K562 (cell line): Measurements from ENCODE around the gene NFIC. TPM values are rescaled to one million over a fixed set of nuclear protein-coding genes. Genes with fewer than 3 reads are reported as not detected.

Experiments used
- ARID2 ChIP-seq: fragments of 450-650 bp; IDR thresholded peaks from 2 replicates; pipeline ENCODE4 v1.6.1; 2017; ENCODE audit warnings: antibody characterized with exemption, mild to moderate bottlenecking
- BRF2 ChIP-seq: IDR thresholded peaks from 3 replicates; pipeline ENCODE4 v1.6.1; 2011; ENCODE audit warnings: borderline replicate concordance, mild to moderate bottlenecking; ENCODE audit not compliant: insufficient read length, insufficient read depth
- CBFB ChIP-seq: sonication (generic); formaldehyde crosslinking; IDR thresholded peaks from 2 replicates; pipeline ENCODE4 v1.4.0; 2020; ENCODE audit warnings: mild to moderate bottlenecking, missing genetic modification reagents
- CCNT2 ChIP-seq: IDR thresholded peaks from 2 replicates; pipeline ENCODE4 v1.6.1; 2011; ENCODE audit warnings: borderline replicate concordance, low read depth, mild to moderate bottlenecking, moderate library complexity, mixed read lengths, low read length; ENCODE audit not compliant: insufficient read length; ENCODE audit errors: extremely low read depth
- DMBX1 ChIP-seq: fragments of 250-450 bp; sonication (Bioruptor Pico); IDR thresholded peaks from 2 replicates; pipeline ENCODE4 v1.8.0; 2022; ENCODE audit warnings: inconsistent platforms, mild to moderate bottlenecking, moderate library complexity, borderline replicate concordance
- ETV5 ChIP-seq: sonication (generic); formaldehyde crosslinking; IDR thresholded peaks from 2 replicates; pipeline ENCODE4 v1.4.0; 2020; ENCODE audit warnings: low read depth, mild to moderate bottlenecking, missing genetic modification reagents
- GABPB1 ChIP-seq: sonication (generic); formaldehyde crosslinking; IDR thresholded peaks from 2 replicates; pipeline ENCODE4 v1.8.0; 2022; ENCODE audit warnings: mild to moderate bottlenecking, missing genetic modification reagents
- HDAC1 ChIP-seq, 2 experiments: fragments of 450-650 bp; IDR thresholded peaks; 2 replicates each; pipeline ENCODE4 v1.6.1; 2016 to 2017; ENCODE audit warnings: inconsistent platforms in 1 of 2, mild to moderate bottlenecking in 1 of 2, moderate library complexity in 1 of 2
- HLTF ChIP-seq: fragments of 450-650 bp; IDR thresholded peaks from 2 replicates; pipeline ENCODE4 v1.6.1; 2016
- MITF ChIP-seq: IDR thresholded peaks from 2 replicates; pipeline ENCODE4 v1.6.1; 2014; ENCODE audit warnings: antibody characterized with exemption
- NKRF ChIP-seq: fragments of 450-650 bp; IDR thresholded peaks from 2 replicates; pipeline ENCODE4 v1.6.1; 2016; ENCODE audit warnings: borderline replicate concordance
- TAF1 ChIP-seq: IDR thresholded peaks from 2 replicates; pipeline ENCODE4 v1.6.1; 2011; ENCODE audit warnings: mild to moderate bottlenecking, low read length, moderate library complexity; ENCODE audit not compliant: insufficient read depth, control insufficient read depth, severe bottlenecking; ENCODE audit errors: extremely low read depth
- TAF9B ChIP-seq: fragments of 450-650 bp; IDR thresholded peaks from 2 replicates; pipeline ENCODE4 v1.6.1; 2018; ENCODE audit warnings: mild to moderate bottlenecking; ENCODE audit not compliant: partially characterized antibody
- TCF3 ChIP-seq: sonication (generic); formaldehyde crosslinking; IDR thresholded peaks from 2 replicates; pipeline ENCODE4 v1.4.0; 2020; ENCODE audit warnings: mild to moderate bottlenecking, missing genetic modification reagents
- ZHX1 ChIP-seq: fragments of 150-350 bp; conservative IDR thresholded peaks from 2 replicates; pipeline ENCODE4 v1.6.1; 2014; ENCODE audit warnings: low read length
- ZNF121 ChIP-seq: sonication (generic); formaldehyde crosslinking; conservative IDR thresholded peaks from 2 replicates; pipeline ENCODE4 v1.8.0; 2022; ENCODE audit warnings: missing genetic modification reagents
- ZNF23 ChIP-seq: fragments of 250-450 bp; sonication (Bioruptor Pico); IDR thresholded peaks from 2 replicates; pipeline ENCODE4 v1.4.0; 2020; ENCODE audit warnings: mild to moderate bottlenecking
- ZNF3 ChIP-seq: fragments of 250-450 bp; sonication (Bioruptor Pico); IDR thresholded peaks from 2 replicates; pipeline ENCODE4 v1.5.0; 2021; ENCODE audit warnings: mild to moderate bottlenecking, moderate library complexity
- ZNF311 ChIP-seq: fragments of 250-450 bp; sonication (Bioruptor Pico); IDR thresholded peaks from 2 replicates; pipeline ENCODE4 v1.4.0; 2020; ENCODE audit warnings: mild to moderate bottlenecking, moderate library complexity
- ZNF316 ChIP-seq: fragments of 450-650 bp; IDR thresholded peaks from 2 replicates; pipeline ENCODE4 v1.6.1; 2016
- polyA plus RNA-seq, 8 experiments: library from polyadenylated mRNA; depleted of rRNA in 4 of 8; stranded (reverse) in 5 of 8; unstranded in 3 of 8; fragments of >200 nt; fragmentation: Nextera tagmentation in 2 of 8; fragmentation: Illumina TruSeq in 1 of 8; extraction: Ambion mirVana in 2 of 8; extraction: Trizol in 1 of 8; gene quantifications; 2 replicates each; pipeline versions ENCODE4 v1.2.1 to v1.2.3, GENCODE V29; 2011 to 2014; ENCODE audit warnings: inconsistent platforms in 1 of 8, missing spikeins in 1 of 8
- total RNA-seq, 7 experiments: library from RNA; depleted of rRNA in 6 of 7; stranded (reverse); fragments of >200 nt in 6 of 7; fragmentation: Illumina TruSeq in 2 of 7; extraction: Trizol in 2 of 7; gene quantifications; 2 replicates each; pipeline versions ENCODE4 v1.2.1 to v1.2.3, GENCODE V29; 2011 to 2021; ENCODE audit warnings: low replicate concordance in 1 of 7

NFIC gene
- total and polyA plus RNA-seq, 9 of the 15 experiments (the other 6 are each of a cell fraction or from before 2014, with no cell fraction given) = 0.71 to 62.1 (median 6.9) TPM

- TF ChIP-seq TAF1 (no peak), CCNT2 (no peak), ZNF121 (CRISPR knock-in tag) (no peak), ZHX1 (no peak), TAF9B (no peak), MITF (no peak), TCF3 (CRISPR knock-in tag) (no peak), CBFB (CRISPR knock-in tag) (no peak), ZNF311 (CRISPR knock-in tag) (no peak), ZNF3 (CRISPR knock-in tag) (no peak), ZNF23 (CRISPR knock-in tag) (no peak), ETV5 (CRISPR knock-in tag) (no peak), HLTF (peak; percentile 94), BRF2 (no peak), ZNF316 (no peak; the same call in none of the 2 replicates), GABPB1 (CRISPR knock-in tag) (0 out of 2 replicates have a peak, but pooled peaks have one; percentile 20), NKRF (peak; percentile 81), ARID2 (peak; percentile 76), DMBX1 (CRISPR knock-in tag) (no peak), HDAC1 (IDR thresholded peaks at IDR 0.05) (peak in 1 of 2 experiments; percentile 82; a peak in 2 of 4 replicates)
Measured at GRCh38 chr19:3368848-3369336, 2.5 kb downstream of the NFIC start (continued).
